Measurements from ENCODE around the gene CHSY1. TPM values are rescaled to one million over a fixed set of nuclear protein-coding genes. Genes with fewer than 3 reads are reported as not detected.

Gene CHSY1
- total and polyA plus RNA-seq, 2 of the 13 experiments (the other 11 are each of a cell fraction or from before 2014, with no cell fraction given) = 13.3 to 13.7 TPM

- Histone ChIP-seq H3K36me3 (replicated peaks in 1 of 2; ENCODE audit: control insufficient read depth in 1 of 2, insufficient read depth in 2 of 2, low read length in 2 of 2) (no peaks in the 10 kb centered on the region), H3K4me3 (replicated peaks in 1 of 3; ENCODE audit: insufficient read depth in 1 of 3, low read depth in 2 of 3, low read length in 3 of 3) (no peak overlapping the region), H3K4me2 (ENCODE audit: low read depth, low read length) (no peak overlapping the region), H4K20me1 (ENCODE audit: insufficient read depth, low read length) (no peaks in the 10 kb centered on the region), H3K9me3 (ENCODE audit: low read length) (no peaks in the 10 kb centered on the region), H3K4me1 (ENCODE audit: insufficient read depth, low read length) (peaks cover 23% of the 10 kb centered on the region), H3K27me3 (ENCODE audit: control insufficient read depth in 1 of 2, insufficient read depth in 2 of 2, low read length in 2 of 2) (peaks cover 0 to 8% of the 10 kb centered on the region in 2 experiments; a peak in 2 of 5 replicates), H3K79me2 (ENCODE audit: insufficient read depth, low read length) (no peaks in the 10 kb centered on the region), H3K27ac (ENCODE audit: extremely low read length, insufficient read depth, low read length) (no peak overlapping the region), H3K9ac (ENCODE audit: insufficient read depth, low read depth, low read length) (no peak overlapping the region), H2AFZ (ENCODE audit: low read length) (no peak overlapping the region)
- intact Hi-C loops (cut with micrococcal nuclease; ENCODE audit: unreplicated experiment) (no loop called here), in situ Hi-C loops (cut with HindIII; ENCODE audit: extremely low pct_ligation_motif_present, low pct_unique_long_range_greater_than_20kb) (no loop called here)
- ChIA-PET POLR2A (no interaction called here), CTCF (ENCODE audit: low intra/inter-chr PET ratio, low total read pairs) (no interaction called here)
- TF ChIP-seq SRF (IDR thresholded peaks at IDR 0.05; ENCODE audit: low read depth, low read length) (no peak), POLR2G (IDR thresholded peaks at IDR 0.05; ENCODE audit: low read depth, low read length) (no peak), MTF2 (CRISPR knock-in tag; IDR thresholded peaks at IDR 0.05; ENCODE audit: borderline replicate concordance) (no peak), ZNF770 (CRISPR knock-in tag; IDR thresholded peaks at IDR 0.05) (no peak), ZNF432 (CRISPR knock-in tag; IDR thresholded peaks at IDR 0.05; ENCODE audit: borderline replicate concordance) (no peak), ZBTB25 (CRISPR knock-in tag; IDR thresholded peaks at IDR 0.05) (no peak), ZNF512 (CRISPR knock-in tag; IDR thresholded peaks at IDR 0.05) (no peak), IRF9 (CRISPR knock-in tag; IDR thresholded peaks at IDR 0.05; ENCODE audit: borderline replicate concordance) (no peak), ZNF292 (CRISPR knock-in tag; IDR thresholded peaks at IDR 0.05; ENCODE audit: borderline replicate concordance, low read depth) (no peak), IKZF4 (CRISPR knock-in tag; IDR thresholded peaks at IDR 0.05; ENCODE audit: borderline replicate concordance, low read depth, not compliant biosample characterization) (no peak), THAP11 (CRISPR knock-in tag; IDR thresholded peaks at IDR 0.05) (no peak), ATAD3A (CRISPR knock-in tag; IDR thresholded peaks at IDR 0.05) (no peak), ZNF800 (CRISPR knock-in tag; IDR thresholded peaks at IDR 0.05) (no peak), ZNF530 (CRISPR knock-in tag; IDR thresholded peaks at IDR 0.05; ENCODE audit: low read depth) (no peak)
- ATAC-seq = peak; percentile 56
- no peak for DNase-seq (ENCODE audit: low spot score)
- no peak for FAIRE-seq
- no TSS peak for BruUV-seq (replicated peaks)
- WGBS (ENCODE audit: low lambda C conversion rate) = 53% methylated on average over 4 of the region's 13 CpGs
Measured at GRCh38 chr15:101133751-101134261, 118.0 kb downstream of the CHSY1 start.

Measured in HepG2 (cell line).